ENCODE results near the gene FHOD3. TPM values are rescaled to one million over a fixed set of nuclear protein-coding genes. Genes with fewer than 3 reads are reported as not detected.

The FHOD3 gene
- total RNA-seq, 4 donors from 2014 or later = 3.5 to 40.0 (median 14.5) TPM

DNA sequence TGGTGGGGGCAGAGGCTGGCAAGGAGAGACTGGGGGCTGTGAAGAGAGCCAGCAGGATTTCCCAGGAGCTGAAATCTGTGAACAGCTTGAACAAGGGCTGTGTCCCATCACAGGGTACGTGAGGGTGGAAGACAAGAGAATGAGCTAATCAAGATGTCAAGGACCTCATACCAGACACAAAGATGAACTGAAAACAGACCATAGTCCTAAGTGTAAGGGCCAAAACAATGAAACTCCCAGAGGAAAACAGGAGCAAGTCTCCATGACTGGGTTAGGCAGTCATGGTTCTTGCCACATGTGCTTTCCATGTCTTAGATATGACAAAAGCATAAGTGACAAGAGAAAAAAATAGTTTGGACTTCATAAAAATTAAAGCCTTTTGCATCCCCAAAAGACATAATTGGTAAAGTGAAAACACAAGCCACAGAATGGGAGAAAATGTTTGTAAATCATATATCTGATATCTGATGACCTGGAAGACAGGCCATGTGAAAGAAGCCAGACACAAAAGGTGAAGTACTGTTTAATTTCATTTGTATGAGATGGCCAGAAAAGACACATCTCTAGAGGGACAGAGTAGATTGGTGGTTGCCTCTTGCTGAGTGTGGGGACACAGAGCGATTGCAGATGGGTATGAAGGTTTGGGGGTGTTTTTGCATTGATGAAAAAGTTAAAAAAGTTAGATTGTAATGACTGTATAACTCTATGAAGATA lies 67.6 kb downstream of the FHOD3 start:
- intact Hi-C loops (cut with DNase I; ENCODE audit: low total_unique reads) (no loop called here), in situ Hi-C loops (cut with MboI; ENCODE audit: low pct_ligation_motif_present in 1 of 4, low pct_unique_long_range_greater_than_20kb in 1 of 4, low sequenced_read_pairs in 3 of 4) (no loop called here)
- H3K27ac ChIP-seq = no peak overlapping the region
- no peak for DNase-seq
- no peaks in the 10 kb centered on the region for H3K27me3 ChIP-seq
- WGBS, 2 donors (ENCODE audit: low coverage in 1 of 2) = 65 to 72% methylated on average over 2 of the region's 2 CpGs
- TF ChIP-seq POLR2AphosphoS5 (IDR thresholded peaks at IDR 0.05) = no peak
- no peak for TF ChIP-seq POLR2A (IDR thresholded peaks at IDR 0.05)
- no peak for TF ChIP-seq EP300 (IDR thresholded peaks at IDR 0.05; ENCODE audit: low read depth)
- TF ChIP-seq CTCF (IDR thresholded peaks at IDR 0.05) = no peak
- no peaks in the 10 kb centered on the region for H3K9me3 ChIP-seq
- H3K4me1 ChIP-seq = no peaks in the 10 kb centered on the region
- no peaks in the 10 kb centered on the region for H3K36me3 ChIP-seq
- no peak overlapping the region for H3K4me3 ChIP-seq

DNA sequence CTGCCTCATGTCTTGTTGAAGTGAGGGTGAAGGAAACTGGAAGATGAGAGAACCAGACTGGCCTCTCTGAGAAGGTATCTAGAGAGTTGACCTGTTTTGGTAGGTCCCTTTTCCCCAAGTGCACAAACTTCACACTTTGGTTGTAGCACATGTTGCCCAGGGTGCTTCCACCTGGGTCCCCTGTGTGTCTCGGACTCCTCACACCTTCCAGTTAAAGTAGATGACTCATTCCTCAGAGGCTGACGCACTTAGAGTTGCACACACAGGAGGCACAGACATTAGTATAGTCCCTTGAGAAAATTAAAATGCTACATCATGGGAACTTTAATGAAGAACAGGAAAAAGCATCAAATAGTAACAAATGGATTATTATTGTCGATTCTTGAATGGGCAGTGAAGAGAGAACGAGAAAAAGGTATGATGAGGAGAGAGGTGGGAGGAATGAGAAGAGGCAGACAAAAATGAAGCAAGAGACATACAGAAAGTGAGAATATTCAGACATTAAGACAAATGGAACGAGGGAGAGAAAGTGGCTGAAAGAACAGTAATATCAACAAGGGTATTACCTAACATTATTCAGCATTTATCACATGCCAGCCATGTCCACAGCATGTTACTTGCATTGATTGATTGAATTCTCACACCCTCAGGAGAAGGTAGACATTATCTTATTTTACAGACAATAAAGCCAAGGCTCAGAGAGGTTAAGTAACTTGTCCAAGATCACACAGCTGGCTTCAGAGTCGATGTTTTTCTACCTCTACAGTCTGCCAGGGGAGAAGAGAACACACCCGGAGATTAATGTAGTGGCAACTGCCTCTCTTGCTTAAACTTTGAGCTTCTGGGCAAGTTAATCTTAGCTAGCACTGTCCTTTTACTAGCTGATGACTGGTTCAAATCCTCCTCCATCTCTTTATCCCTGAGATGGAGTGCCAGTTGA lies 68.6 kb downstream of the FHOD3 start:
- 79 to 81% methylated on average over 2 to 7 of the region's 7 CpGs for WGBS, 2 donors (ENCODE audit: low coverage in 1 of 2)
- intact Hi-C loops (cut with DNase I; ENCODE audit: low total_unique reads) = no loop called here
- no peak overlapping the region for H3K27ac ChIP-seq
- no peak overlapping the region for H3K4me3 ChIP-seq
- no peaks in the 10 kb centered on the region for H3K4me1 ChIP-seq
- H3K36me3 ChIP-seq = no peaks in the 10 kb centered on the region
- no peak for DNase-seq
- in situ Hi-C loops (cut with MboI; ENCODE audit: low pct_ligation_motif_present in 1 of 4, low pct_unique_long_range_greater_than_20kb in 1 of 4, low sequenced_read_pairs in 3 of 4) = no loop called here
- no peak for TF ChIP-seq EP300 (IDR thresholded peaks at IDR 0.05; ENCODE audit: low read depth)
- TF ChIP-seq POLR2A (IDR thresholded peaks at IDR 0.05) = no peak
- TF ChIP-seq CTCF (IDR thresholded peaks at IDR 0.05) = no peak
- no peak for TF ChIP-seq POLR2AphosphoS5 (IDR thresholded peaks at IDR 0.05)
- H3K27me3 ChIP-seq = no peaks in the 10 kb centered on the region
- no peaks in the 10 kb centered on the region for H3K9me3 ChIP-seq

- no peaks in the 10 kb centered on the region for H3K9me3 ChIP-seq
- TF ChIP-seq EP300 (IDR thresholded peaks at IDR 0.05; ENCODE audit: low read depth) = no peak
- no peak for TF ChIP-seq POLR2AphosphoS5 (IDR thresholded peaks at IDR 0.05)
- no peaks in the 10 kb centered on the region for H3K36me3 ChIP-seq
- DNase-seq = no peak
- no peak overlapping the region for H3K4me3 ChIP-seq
- no peak overlapping the region for H3K27ac ChIP-seq
- no peaks in the 10 kb centered on the region for H3K27me3 ChIP-seq
- intact Hi-C loops (cut with DNase I; ENCODE audit: low total_unique reads) = no loop called here
- no peaks in the 10 kb centered on the region for H3K4me1 ChIP-seq
- 76 to 77% methylated on average over 3 to 8 of the region's 8 CpGs for WGBS, 2 donors (ENCODE audit: low coverage in 1 of 2)
- in situ Hi-C loops (cut with MboI; ENCODE audit: low pct_ligation_motif_present in 1 of 4, low pct_unique_long_range_greater_than_20kb in 1 of 4, low sequenced_read_pairs in 3 of 4) = no loop called here
Observed at GRCh38 chr18:36366994-36367839, 69.7 kb downstream of the FHOD3 start.

GRCh38 chr18:36368889-36369288 lies 71.4 kb downstream of the FHOD3 start:
- DNase-seq = no peak
- Histone ChIP-seq H3K27me3 (no peaks in the 10 kb centered on the region), H3K36me3 (no peaks in the 10 kb centered on the region), H3K27ac (no peak overlapping the region), H3K4me3 (no peak overlapping the region), H3K4me1 (no peaks in the 10 kb centered on the region), H3K9me3 (no peaks in the 10 kb centered on the region)
- TF ChIP-seq POLR2A (IDR thresholded peaks at IDR 0.05) = no peak
- TF ChIP-seq CTCF (IDR thresholded peaks at IDR 0.05) = no peak
- TF ChIP-seq POLR2AphosphoS5 (IDR thresholded peaks at IDR 0.05) = no peak
- TF ChIP-seq EP300 (IDR thresholded peaks at IDR 0.05; ENCODE audit: low read depth) = no peak
- 90% methylated on average over 3 of the region's 3 CpGs for WGBS, 2 donors (ENCODE audit: low coverage in 1 of 2)
- intact Hi-C loops (cut with DNase I; ENCODE audit: low total_unique reads) = no loop called here
- in situ Hi-C loops (cut with MboI; ENCODE audit: low pct_ligation_motif_present in 1 of 4, low pct_unique_long_range_greater_than_20kb in 1 of 4, low sequenced_read_pairs in 3 of 4) = no loop called here
